Pulmonary artery endothelial cell (primary cell): ENCODE measurements around the gene CYB5B. TPM values are rescaled to one million over a fixed set of nuclear protein-coding genes. Genes with fewer than 3 reads are reported as not detected.

Experiments
- DNase-seq: peaks from one replicate; pipeline ENCODE4 v3.0.0-alpha.2; 2011; ENCODE audit warnings: low read depth, low spot score
- total RNA-seq: library from RNA; depleted of rRNA; stranded (reverse); fragments of >200 nt; gene quantifications from 2 replicates; pipeline ENCODE4 v1.2.3, GENCODE V29; 2014

CYB5B gene
- total RNA-seq, 1 donor from 2014 or later = 102 TPM

DNA sequence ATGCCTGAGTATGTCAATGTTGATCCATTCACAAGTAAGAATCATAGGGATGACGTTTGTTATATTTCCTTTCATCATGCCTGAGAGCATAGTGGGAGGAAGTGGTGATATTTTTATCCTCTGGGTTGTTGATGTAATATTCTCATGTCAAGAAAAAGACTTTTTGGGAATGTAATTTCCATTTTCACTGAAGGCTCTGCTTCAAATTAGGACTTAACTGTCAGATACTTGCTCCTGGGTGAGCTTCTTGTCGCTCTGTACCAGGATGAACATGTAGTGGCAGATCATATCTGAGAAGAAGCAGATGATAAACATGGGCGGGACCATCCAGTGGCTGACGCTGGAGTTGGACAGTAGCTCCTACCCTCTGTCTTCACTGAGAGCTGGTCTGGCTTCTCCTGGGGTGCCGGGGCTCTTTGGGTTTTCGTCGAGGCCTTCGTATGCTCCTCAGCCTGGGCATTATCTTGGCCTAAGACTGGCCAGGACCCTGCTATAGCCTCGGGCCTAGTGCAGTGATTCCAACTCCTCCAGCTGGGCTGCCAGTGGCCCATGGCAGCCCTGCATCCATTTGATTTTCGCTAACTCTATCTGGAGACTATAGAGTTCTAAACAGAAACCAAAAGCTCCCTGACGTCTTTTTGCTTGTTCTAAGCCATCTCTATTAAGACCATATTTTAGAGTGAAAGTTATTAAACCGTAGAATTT, 19.7 kb downstream of the CYB5B start:
- no peak for DNase-seq

DNA sequence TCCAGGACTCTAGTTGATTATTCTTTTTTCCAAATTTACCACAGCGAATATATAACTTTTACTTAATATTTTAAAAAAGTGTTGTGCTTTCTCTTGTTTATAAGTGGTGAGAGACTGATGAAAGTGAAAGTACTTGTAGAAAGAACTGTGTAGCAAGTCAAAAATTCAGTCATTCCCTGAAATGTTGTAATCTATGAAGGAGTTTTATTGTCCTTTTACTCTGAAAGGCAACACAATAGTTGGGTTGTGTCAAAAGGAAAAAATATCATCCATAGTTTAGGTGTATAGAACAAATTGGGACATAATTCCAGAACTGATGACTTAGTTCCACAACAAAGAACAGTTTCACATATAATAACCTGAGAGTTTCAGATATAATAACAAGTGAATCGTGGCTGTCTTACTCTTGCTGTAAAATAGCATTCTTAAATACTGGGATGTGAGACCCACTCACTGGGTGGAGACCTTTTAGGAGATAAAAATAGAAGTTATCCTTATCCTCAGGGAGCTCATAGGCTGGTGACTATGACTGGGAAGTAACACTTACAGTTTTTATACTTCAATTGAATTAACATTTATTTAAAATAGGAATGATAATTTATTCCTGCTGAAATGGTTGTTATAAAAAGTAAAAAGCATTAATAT, 20.6 kb downstream of the CYB5B start:
- no peak for DNase-seq

DNA sequence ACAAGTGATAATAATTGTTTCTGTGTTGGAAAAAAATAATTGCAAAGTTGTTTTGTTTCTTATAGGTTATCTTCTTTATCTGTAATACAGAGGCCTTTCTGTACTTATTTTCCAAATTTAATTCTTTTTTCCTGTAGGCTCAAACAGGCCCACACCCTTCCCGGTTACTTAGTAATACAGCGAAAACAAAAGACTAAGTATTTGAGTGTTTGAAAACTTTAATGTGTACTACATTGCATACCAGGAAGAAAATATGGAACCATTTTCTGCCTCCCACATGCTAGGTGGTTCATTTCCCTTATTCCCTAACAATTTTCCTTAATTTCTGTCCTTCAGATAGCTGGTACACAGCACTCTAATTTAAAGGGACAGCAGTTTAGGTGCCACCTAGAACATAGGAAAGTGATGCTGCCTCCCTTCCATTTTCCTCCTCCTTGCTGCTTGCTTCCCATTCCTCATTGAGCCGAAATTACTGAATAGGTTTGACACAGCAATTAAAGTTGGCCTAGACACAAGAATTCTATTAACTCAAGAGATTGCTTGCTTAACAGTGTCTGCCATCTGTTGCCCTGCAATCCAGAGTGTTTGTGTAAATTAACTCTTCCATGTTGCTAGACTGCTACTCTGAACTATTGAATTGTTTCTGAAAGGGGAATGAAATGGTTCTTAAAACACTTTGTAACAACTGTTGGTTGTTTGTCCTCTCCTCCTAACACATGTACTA, 24.2 kb downstream of the CYB5B start:
- no peak for DNase-seq

DNA sequence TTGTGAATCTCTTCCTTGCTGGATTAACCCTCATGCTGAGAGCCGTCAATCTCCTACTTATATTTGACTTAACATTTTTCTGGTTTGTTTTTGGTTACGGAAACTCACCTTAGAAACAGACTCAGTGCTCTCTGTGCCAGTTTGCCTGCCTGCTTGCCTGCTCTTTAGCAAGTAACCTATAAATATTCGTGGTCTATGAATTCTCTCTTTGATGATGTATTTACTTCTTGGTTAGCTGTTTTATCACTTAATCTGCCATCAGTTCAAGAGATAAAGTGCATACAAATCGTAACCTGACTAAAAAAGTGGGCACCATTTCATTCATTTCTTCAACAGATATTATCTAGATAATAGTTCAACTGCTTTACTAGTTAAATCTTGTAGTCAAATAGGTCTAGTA, 26.7 kb downstream of the CYB5B start:
- DNase-seq = no peak

DNA sequence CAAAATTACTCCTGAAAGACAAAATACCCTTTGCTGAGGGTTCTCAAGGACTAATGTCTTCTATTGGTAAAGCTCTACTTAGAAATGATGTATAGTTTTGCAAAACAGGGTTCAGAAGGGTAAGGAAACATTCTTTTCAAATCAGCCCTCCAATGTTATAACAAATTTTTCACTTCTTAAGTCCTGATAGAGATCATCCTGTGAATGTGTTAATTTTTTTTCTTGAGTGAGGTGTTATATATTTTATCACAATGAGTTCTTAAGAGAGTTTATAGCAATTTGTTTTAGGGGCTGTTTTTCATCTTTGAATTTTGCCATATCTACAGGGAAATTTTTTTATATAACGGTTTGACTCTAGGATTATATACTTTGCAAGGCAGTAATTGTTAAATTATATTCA, 29.5 kb downstream of the CYB5B start:
- no peak for DNase-seq

DNA sequence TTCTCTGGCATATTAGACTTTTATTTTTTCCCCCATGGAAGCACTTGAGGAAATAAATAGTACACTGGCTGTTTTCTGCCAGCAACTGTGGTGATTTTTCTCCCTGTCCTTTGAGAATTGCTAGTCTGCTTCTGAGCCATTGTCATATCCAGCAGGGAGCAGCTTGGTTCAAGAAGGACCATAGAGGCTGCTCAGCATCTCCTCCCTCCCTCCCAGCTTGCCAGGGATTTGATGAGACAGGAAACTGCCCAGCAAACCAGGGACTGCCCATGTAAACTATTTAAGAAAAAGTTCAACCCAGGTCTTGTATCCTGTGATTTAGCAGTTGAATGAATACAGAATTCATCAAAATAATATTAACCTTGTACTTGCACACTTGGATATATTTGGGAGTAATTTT, 39.5 kb downstream of the CYB5B start:
- DNase-seq = no peak

DNA sequence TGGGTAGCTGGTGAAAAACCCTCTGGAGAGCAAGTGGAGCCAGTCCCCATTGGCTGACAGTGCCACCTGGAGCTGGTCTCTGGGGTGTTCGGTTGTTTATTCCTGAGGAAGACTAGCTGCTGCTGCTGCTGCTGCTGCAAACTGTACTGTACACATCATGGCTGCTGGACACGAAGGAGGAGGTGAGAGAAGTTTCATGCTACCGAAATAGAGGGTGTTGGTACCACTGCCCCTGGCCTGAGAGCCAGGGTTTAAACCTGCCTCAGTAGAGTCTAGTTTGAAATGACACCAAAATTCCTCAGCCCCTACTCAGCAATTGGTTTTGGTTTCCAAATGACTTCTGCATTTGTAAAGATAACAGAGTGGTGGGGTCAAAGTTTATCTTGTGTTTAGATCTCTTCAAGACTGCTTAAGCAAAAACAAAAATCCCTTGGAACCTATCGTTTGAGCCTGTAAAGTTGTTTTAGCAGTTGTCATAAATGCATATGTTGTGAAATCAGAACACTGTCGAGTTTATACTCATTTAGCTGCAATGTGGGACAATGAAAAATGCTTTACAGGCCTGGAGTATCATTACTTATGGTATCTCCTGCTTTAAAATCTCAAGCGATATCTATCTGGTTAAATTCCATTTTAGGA, 40.8 kb downstream of the CYB5B start:
- DNase-seq = no peak

DNA sequence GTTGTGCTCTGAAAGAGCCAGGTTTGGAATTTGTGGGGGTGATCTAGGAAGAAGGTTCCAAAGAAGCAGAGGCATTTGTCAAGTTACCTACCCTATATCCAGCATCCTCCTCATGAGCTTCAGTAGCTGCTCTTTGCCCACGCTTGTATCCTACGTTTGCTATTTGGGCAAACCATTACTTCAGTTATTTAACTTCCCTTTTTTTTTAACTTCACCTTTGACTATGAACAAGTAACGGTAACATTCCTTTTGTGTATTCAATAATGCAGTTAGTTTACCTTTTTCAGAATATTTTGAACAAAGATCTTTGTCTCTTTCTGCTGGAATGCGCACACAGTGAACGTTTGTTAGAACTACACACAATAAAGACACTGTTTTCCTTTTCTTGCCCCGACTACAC, 41.5 kb downstream of the CYB5B start:
- DNase-seq = no peak

DNA sequence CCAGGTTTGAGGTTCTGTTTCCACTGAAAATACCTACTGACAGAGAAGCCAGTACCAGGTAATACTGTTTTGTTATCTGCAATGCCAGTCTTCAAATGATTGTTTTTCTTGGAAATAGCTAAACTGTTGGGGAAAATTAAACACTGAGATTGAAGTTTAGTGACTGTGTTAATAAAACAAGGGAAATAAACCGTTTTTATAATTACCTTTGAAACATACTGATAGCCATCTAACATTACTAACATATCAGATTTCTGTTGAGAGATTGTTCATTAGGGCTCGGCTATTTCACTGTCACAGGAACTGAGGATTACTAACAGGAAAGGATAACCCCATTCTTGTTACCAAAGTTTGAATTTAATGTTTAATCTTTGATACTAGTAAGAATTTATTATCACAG, 42.1 kb downstream of the CYB5B start:
- no peak for DNase-seq

DNA sequence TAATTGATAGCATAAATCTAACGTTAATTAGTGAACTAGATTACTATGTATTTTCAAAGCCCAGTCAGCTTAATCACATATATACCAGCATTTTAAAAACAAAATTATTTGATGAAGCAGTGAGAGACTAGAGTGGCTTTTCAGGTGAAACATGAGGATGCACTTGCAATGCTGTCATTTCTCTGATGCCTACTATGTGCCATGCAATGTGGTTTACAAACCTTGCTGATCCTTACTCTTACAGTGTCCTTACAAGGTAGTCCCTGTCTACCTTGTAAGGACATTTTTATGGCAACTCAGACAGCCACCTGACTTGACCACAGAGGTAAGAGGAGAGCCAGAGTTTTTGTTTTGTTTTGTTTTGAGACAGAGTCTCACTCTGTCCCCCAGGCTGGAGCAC, 42.7 kb downstream of the CYB5B start:
- DNase-seq = no peak

DNA sequence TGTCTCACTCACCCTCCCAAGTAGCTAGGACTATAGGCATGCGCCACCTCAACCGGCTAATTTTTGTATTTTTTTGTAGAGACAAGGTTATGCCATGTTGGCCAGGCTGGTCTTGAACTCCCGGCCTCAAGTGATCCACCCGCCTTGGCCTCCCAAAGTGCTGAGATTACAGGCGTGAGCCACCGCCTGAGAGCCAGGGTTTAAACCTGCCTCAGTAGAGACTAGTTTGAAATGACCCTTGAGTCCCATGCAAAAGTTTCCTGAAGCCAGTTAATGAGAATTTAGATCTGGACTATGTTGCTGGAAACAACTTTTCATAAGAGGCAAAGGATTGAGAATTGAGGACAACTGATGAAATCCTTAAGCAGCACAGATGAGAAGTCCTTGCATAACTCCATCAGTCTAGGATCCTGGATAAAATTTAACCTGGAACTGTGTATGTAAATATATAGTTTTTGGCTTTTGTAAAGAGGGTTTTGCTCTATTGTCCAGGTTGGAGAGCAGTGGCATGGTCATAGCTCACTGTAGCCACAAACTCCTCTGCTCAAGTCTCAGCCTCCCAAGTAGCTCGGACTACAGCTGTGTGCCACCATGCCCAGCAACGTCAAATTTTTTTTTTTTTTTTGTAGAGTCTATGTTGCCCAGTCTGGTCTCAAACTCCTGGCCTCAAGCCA, 43.2 kb downstream of the CYB5B start:
- DNase-seq = no peak

DNA sequence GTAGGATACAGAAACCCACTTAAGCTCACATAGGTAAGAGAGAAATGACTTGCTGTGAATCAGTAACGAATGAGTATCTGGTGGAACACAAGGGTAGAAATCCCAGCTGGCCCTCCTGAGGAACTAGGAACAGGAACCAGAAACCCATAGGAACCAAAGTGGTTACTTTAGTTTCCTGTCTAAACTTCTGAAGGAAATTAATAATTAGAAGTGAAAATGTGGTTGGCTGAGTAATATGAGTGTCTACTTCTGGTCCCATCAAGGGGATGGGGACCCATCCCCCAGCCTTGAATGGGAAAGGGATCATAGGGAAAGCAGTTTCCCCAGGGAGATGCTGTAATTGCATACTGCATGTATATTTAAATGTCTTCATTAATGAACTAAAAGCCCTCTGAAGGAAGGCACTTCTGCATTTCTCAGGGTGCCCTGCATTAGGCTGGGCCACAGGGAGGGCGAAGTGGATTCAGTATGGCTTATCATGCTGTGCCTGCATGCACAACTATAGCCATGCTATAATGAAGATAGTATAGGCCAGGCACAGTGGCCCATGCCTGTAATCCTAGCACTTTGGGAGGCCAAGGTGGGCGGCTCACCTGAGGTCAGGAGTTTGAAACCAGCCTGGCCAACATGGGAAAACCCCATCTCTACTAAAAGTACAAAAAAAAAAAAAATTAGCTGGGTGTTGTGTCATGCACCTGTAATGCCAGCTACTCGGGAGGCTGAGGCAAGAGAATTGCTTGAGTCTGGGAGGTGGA, 45.6 kb downstream of the CYB5B start:
- DNase-seq = no peak

DNA sequence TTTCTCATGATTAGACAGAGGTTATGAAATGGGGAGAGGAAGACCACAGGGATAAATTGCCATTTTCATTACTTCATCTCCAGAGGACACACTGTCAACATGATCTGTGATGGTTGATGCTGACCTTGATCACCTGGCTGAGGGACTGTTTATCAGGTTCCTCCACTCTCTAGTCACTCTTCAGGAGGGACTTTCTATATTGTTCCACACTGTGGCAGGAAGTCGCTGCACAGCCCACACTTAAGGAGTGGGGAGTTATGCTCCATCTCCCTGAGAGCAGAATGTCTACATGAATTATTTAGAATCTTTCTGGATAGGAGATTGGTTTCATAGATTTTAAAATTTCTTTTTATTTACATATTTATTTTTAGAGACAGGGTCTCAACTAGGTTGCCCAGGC, 46.7 kb downstream of the CYB5B start:
- no peak for DNase-seq

DNA sequence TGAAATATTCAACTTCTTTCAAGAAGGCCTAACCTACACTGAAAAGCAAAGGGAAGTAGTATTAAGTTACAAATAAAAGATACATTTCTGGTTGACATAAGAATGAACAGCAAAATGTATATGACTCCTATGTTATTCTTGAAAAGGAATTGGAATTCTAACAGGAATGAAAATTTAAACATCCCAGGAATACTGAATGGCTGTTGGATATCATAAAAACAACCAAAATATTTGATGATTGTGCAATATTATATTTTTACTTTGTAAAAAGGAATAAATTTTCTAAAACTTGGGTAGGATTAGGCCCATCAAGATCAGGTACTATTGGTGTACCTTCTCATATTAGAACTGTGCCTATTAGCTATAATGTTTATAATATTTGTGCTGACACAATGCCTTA, 50.0 kb downstream of the CYB5B start:
- DNase-seq = no peak

DNA sequence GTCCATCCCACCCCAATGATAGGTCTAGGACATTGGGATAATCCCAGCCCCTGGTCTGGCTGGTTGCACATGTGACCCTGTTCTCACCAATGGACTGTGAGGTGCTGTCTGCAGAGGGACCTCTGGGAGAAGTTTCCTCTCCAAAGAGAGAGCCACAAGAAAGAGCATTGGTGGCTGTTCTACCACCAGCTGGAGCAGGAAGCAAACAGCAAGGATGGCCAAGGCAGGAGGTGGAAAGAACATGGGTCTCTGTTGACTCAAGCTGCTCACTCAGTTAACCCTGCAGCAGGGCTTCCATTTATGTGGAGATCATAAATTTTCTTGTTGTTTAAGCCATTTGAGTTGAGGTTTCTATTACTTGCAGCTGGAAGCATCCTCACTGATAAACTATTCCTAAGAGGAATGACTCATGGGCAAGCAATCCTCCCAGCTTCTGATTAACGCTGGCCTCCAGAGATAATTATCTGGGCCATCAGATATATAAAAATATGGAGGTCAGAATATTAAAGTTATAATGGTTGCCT, 52.6 kb downstream of the CYB5B start:
- DNase-seq = peak; percentile 32

DNA sequence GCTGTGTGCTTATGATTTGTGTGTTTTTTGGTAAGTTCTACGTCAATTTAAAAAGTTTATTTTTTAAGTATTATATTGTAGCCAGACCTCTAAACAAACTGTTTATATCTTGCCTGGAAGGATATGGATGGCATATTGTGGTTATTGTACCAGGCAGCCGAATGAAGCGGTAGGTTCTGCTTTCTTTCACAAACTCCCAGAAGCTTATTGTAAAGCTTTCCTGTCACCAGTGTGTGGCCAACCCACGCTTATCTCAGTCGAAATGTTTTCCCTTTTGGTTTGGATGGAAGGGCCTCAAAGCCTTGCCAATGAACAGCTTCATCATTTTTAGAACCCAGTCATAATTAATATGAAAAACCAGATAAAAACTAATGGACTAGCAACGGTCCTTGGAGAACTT, 53.1 kb downstream of the CYB5B start:
- DNase-seq = no peak

DNA sequence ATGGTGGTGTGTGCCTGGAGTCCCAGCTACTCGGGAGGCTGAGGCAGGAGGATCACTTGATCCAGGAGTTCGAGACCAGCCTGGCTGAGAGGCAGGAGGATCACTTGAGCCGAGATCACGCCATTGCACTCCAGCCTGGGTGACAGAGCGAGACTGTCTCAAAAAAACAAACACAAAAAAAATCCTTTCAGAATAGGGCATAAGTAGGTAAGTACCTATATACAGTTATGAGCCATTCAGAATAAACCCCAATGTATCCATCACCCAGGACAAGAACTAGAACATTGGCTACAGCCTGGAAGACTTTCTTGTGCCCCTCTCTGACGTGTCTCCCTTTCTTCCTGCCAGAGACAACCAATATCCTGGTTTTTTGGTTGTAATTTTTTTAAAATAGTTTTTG, 54.3 kb downstream of the CYB5B start:
- no peak for DNase-seq

DNA sequence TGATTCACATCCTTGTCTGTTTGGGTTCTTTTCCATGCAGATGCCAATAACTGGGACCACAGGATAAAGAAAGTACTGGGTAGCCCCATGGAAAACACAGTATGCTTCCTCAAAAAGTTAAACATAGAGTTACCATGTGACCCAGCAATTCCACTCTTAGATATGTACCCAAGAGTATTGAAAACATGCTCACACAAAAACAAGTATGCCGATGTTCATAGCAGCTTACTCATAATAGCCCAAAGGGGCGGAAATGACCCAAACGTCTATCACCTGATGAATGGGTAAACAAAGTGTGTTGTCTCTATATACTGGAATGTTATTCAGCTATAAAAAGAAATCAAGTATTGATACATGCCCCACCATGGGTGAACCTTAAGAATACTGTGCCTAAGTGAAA, 55.4 kb downstream of the CYB5B start:
- DNase-seq = no peak

DNA sequence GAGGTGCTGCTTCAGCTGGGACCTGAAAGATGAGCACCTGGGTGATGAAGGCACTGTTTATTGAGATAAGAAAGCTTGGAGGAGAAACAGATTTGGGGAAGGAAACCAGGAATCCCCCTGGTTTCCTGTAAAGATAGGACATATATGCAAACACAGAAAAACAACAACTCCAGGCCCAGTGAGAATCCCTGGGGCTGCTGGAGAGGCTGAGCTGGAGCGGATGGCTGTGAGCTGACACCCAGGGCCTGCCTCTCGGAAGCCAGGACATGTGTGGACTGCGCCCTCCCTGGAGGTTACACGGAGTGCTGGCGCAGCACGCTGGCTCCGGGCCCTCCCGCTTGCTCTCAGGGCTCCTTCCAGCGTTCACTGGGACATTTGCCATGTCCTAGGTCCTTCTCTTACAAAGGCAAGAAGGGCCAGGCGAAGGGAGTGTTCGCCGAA, 57.5 kb downstream of the CYB5B start:
- DNase-seq = peak; percentile 94

DNA sequence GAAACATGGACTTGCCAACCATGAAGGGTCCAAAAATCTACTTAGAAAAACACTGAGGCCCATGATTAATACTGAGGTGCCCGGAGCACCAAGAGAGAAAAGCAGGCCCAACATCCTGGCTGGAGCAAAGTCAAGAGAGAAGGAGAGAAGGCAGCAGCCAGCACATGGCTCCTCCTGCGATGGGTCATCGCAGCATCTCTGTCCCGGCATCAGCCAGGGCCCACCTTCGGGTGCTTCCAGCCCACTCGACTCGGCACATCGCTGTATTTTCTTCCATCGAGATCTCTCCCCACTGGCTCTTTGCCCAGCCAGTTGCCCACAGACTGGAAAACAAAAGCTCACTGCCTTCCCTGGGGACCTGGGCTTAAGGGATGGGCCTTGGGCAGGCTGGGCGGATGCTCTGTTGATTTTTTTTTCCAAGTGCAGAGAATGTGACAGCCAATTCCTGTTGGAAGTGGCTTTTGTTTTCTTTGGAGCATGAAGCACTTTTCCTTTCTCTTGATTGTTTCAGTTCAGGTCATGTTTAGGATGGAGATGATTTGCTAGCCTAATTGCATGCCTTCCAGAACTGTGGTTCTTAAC, 58.1 kb downstream of the CYB5B start:
- DNase-seq = peak; percentile 89
